Tibial artery (tissue), 4 donors: ENCODE data around the gene ALS2.

Experiments used
- DNase-seq, 2 donors: peaks; one replicate each; pipeline ENCODE4 v3.0.0-alpha.2; 2019
- H3K27ac ChIP-seq, 2 donors: fragments of 200-600 bp; sonication (generic) in 1 of 2; 1 replicate in 1 of 2; 2 replicates in 1 of 2; pipeline ENCODE4 v1.5.1; 2018 to 2019; ENCODE audit warnings: mild to moderate bottlenecking in 1 of 2
- H3K27me3 ChIP-seq, 2 donors: fragments of 200-600 bp; sonication (generic) in 1 of 2; one replicate each; pipeline versions ENCODE4 v1.5.1 to v1.6.0; 2016 to 2019
- H3K36me3 ChIP-seq, 3 donors: fragments of 200-600 bp; sonication (generic) in 2 of 3; one replicate each; pipeline ENCODE4 v1.5.1; 2016 to 2019; ENCODE audit warnings: mild to moderate bottlenecking in 2 of 3
- H3K4me1 ChIP-seq, 4 donors: fragments of 200-600 bp; sonication (generic) in 2 of 4; 1 replicate in 3 of 4; 2 replicates in 1 of 4; pipeline ENCODE4 v1.5.1; 2016 to 2019
- H3K4me3 ChIP-seq, 2 donors: fragments of 200-600 bp; sonication (generic) in 1 of 2; 1 replicate in 1 of 2; 2 replicates in 1 of 2; pipeline ENCODE4 v1.5.1; 2018 to 2019; ENCODE audit warnings: mild to moderate bottlenecking in 2 of 2
- H3K9me3 ChIP-seq, 3 donors: fragments of 200-600 bp; sonication (generic) in 1 of 3; one replicate each; pipeline ENCODE4 v1.5.1; 2016 to 2019
- intact Hi-C: fragments of 100-400 bp; cut with DNase I; formaldehyde crosslinking; loops from one replicate; pipeline ENCODE4 v1.15.0; 2023; ENCODE audit warnings: low total_unique reads
- TF ChIP-seq, protein P1 (sequence below), 2 experiments: fragments of 200-600 bp in 1 of 2; fragments of 450-650 bp in 1 of 2; IDR thresholded peaks; one replicate each; pipeline ENCODE4 v1.5.1; 2017 to 2019; ENCODE audit warnings: antibody characterized with exemption in 2 of 2, mild to moderate bottlenecking in 1 of 2, moderate library complexity in 1 of 2

The ALS2 gene

GRCh38 chr2:201790989-201791388 lies 10.3 kb upstream of the ALS2 start:
- H3K27ac ChIP-seq = no peak overlapping the region
- no peaks in the 10 kb centered on the region for H3K36me3 ChIP-seq
- no peaks in the 10 kb centered on the region for H3K9me3 ChIP-seq
- TF ChIP-seq, protein P1, sequence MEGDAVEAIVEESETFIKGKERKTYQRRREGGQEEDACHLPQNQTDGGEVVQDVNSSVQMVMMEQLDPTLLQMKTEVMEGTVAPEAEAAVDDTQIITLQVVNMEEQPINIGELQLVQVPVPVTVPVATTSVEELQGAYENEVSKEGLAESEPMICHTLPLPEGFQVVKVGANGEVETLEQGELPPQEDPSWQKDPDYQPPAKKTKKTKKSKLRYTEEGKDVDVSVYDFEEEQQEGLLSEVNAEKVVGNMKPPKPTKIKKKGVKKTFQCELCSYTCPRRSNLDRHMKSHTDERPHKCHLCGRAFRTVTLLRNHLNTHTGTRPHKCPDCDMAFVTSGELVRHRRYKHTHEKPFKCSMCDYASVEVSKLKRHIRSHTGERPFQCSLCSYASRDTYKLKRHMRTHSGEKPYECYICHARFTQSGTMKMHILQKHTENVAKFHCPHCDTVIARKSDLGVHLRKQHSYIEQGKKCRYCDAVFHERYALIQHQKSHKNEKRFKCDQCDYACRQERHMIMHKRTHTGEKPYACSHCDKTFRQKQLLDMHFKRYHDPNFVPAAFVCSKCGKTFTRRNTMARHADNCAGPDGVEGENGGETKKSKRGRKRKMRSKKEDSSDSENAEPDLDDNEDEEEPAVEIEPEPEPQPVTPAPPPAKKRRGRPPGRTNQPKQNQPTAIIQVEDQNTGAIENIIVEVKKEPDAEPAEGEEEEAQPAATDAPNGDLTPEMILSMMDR (IDR thresholded peaks at IDR 0.05) = no peak
- intact Hi-C loops = no loop called here
- H3K27me3 ChIP-seq = no peaks in the 10 kb centered on the region
- no peak overlapping the region for H3K4me3 ChIP-seq
- no peak for DNase-seq
- H3K4me1 ChIP-seq = peaks cover 0 to 9% (median 0%) of the 10 kb centered on the region in 4 donors

DNA sequence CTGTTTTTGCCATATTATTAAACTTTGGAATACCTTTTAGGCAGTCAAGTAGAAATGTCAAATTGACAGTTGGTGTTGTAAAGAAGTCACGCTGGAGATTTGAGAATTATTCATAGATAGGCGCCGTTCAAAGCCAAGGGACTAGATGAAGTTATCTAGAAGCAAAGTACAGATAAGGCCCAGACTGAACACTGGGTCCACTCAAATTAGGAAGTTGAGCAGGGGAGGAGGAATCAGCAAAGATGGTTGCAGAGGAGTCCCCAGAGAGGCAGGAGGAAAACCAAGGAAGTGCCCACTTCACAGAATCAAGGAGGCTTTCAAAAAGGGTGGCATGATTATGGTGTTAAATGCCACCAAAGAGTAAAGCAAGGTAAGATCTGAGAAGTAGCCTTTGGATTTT lies 9.6 kb upstream of the ALS2 start:
- no peaks in the 10 kb centered on the region for H3K9me3 ChIP-seq
- H3K27me3 ChIP-seq = no peaks in the 10 kb centered on the region
- intact Hi-C loops = no loop called here
- no peak overlapping the region for H3K4me3 ChIP-seq
- no peak for DNase-seq
- no peak overlapping the region for H3K27ac ChIP-seq
- H3K36me3 ChIP-seq = no peaks in the 10 kb centered on the region
- TF ChIP-seq, protein P1 (IDR thresholded peaks at IDR 0.05) = no peak
- H3K4me1 ChIP-seq = peaks cover 0 to 9% (median 0%) of the 10 kb centered on the region in 4 donors

- H3K36me3 ChIP-seq = no peaks in the 10 kb centered on the region
- TF ChIP-seq, protein P1 (IDR thresholded peaks at IDR 0.05) = no peak
- H3K4me1 ChIP-seq = peaks cover 0 to 9% (median 0%) of the 10 kb centered on the region in 4 donors
- DNase-seq = no peak
- no peaks in the 10 kb centered on the region for H3K9me3 ChIP-seq
- no peak overlapping the region for H3K4me3 ChIP-seq
- no peaks in the 10 kb centered on the region for H3K27me3 ChIP-seq
- intact Hi-C loops = no loop called here
- H3K27ac ChIP-seq = no peak overlapping the region
Measured at GRCh38 chr2:201789395-201789794, 8.7 kb upstream of the ALS2 start.

- no peak overlapping the region for H3K4me3 ChIP-seq
- H3K36me3 ChIP-seq = no peaks in the 10 kb centered on the region
- TF ChIP-seq, protein P1 (IDR thresholded peaks at IDR 0.05) = no peak
- intact Hi-C loops = no loop called here
- peaks cover 0 to 9% (median 0%) of the 10 kb centered on the region in 4 donors for H3K4me1 ChIP-seq
- no peaks in the 10 kb centered on the region for H3K27me3 ChIP-seq
- no peaks in the 10 kb centered on the region for H3K9me3 ChIP-seq
- no peak for DNase-seq
- H3K27ac ChIP-seq = no peak overlapping the region
Measured at GRCh38 chr2:201788371-201788770, 7.6 kb upstream of the ALS2 start.

GRCh38 chr2:201786471-201786870 lies 5.7 kb upstream of the ALS2 start:
- Histone ChIP-seq H3K27me3 (no peaks in the 10 kb centered on the region), H3K9me3 (no peaks in the 10 kb centered on the region), H3K27ac (peak overlapping the region in 1 of 2 donors; percentile 1), H3K4me1 (peaks cover 0 to 9% (median 0%) of the 10 kb centered on the region in 4 donors), H3K4me3 (no peak overlapping the region), H3K36me3 (no peaks in the 10 kb centered on the region)
- DNase-seq = no peak
- TF ChIP-seq, protein P1 (IDR thresholded peaks at IDR 0.05) = no peak
- intact Hi-C loops = no loop called here

DNA sequence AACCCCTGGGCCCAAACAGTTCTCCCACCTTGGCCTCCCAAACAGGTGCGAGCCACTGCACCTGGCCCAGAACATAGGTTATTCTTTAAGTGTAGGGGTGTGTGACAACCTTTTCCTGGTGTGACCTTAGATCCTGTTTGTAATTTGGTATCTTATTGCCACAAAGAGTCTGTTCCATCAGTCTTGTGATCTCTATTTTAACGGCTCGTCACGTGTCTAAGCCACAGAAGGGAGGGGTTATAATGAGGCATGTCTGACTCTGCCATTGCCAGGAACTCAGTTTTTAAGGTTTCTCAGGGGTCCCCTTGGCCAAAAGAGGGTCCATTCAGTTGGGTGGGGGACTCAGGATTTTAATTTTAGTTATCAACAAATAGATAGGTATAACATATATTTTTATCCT lies 4.4 kb upstream of the ALS2 start:
- TF ChIP-seq, protein P1 (IDR thresholded peaks at IDR 0.05) = no peak
- no peaks in the 10 kb centered on the region for H3K9me3 ChIP-seq
- no peak overlapping the region for H3K4me3 ChIP-seq
- peaks cover 0 to 9% (median 1%) of the 10 kb centered on the region in 4 donors for H3K4me1 ChIP-seq
- H3K36me3 ChIP-seq = no peaks in the 10 kb centered on the region
- no peak for DNase-seq
- H3K27me3 ChIP-seq = no peaks in the 10 kb centered on the region
- no peak overlapping the region for H3K27ac ChIP-seq
- intact Hi-C loops = no loop called here
